ENCODE results near the gene SLC1A1. TPM values are rescaled to one million over a fixed set of nuclear protein-coding genes. Genes with fewer than 3 reads are reported as not detected.
"Not testable (repeated sequence)": the region's sequence is repeated elsewhere in the genome, so short reads cannot be mapped to it uniquely, and the experiment has no call there.

The SLC1A1 gene
- total RNA-seq, 4 donors from 2014 or later: 1.1 to 2.3 (median 1.8) TPM

GRCh38 chr9:4538107-4538506 is 47.8 kb downstream of the SLC1A1 start:
- Histone ChIP-seq H3K9me3 (peaks cover 0 to 15% (median 0%) of the 10 kb centered on the region in 3 donors), H3K27me3 (no peaks in the 10 kb centered on the region), H3K4me1 (no peaks in the 10 kb centered on the region), H3K27ac (no peak overlapping the region), H3K4me3 (no peak overlapping the region), H3K36me3 (peaks cover 0 to 5% of the 10 kb centered on the region in 2 donors)
- TF ChIP-seq POLR2A (IDR thresholded peaks at IDR 0.05): no peak
- TF ChIP-seq POLR2AphosphoS5 (IDR thresholded peaks at IDR 0.05): no peak
- TF ChIP-seq CTCF (IDR thresholded peaks at IDR 0.05): no peak
- TF ChIP-seq EP300 (IDR thresholded peaks at IDR 0.05): no peak
- WGBS, 2 donors (ENCODE audit: low coverage in 1 of 2): 87 to 100% methylated on average over 2 of the region's 2 CpGs
- ATAC-seq: no peak

- H3K36me3 ChIP-seq: peaks cover 0 to 5% of the 10 kb centered on the region in 2 donors
- no peak overlapping the region for H3K4me3 ChIP-seq
- H3K9me3 ChIP-seq: peaks cover 0 to 15% (median 0%) of the 10 kb centered on the region in 3 donors
- 60 to 71% methylated on average over 4 of the region's 4 CpGs for WGBS, 2 donors (ENCODE audit: low coverage in 1 of 2)
- no peaks in the 10 kb centered on the region for H3K4me1 ChIP-seq
- no peak overlapping the region for H3K27ac ChIP-seq
- TF ChIP-seq CTCF (IDR thresholded peaks at IDR 0.05) (no peak), POLR2AphosphoS5 (IDR thresholded peaks at IDR 0.05) (no peak), POLR2A (IDR thresholded peaks at IDR 0.05) (no peak), EP300 (IDR thresholded peaks at IDR 0.05) (no peak)
- no peaks in the 10 kb centered on the region for H3K27me3 ChIP-seq
- ATAC-seq: no peak
Observed at GRCh38 chr9:4538621-4539020, 48.4 kb downstream of the SLC1A1 start.

GRCh38 chr9:4540425-4540824 is 50.2 kb downstream of the SLC1A1 start:
- Histone ChIP-seq H3K4me1 (no peaks in the 10 kb centered on the region), H3K4me3 (no peak overlapping the region), H3K27me3 (no peaks in the 10 kb centered on the region), H3K27ac (no peak overlapping the region), H3K36me3 (peaks cover 0 to 5% of the 10 kb centered on the region in 2 donors), H3K9me3 (peaks cover 0 to 15% (median 0%) of the 10 kb centered on the region in 3 donors)
- ATAC-seq: no peak
- TF ChIP-seq CTCF (IDR thresholded peaks at IDR 0.05) (no peak), EP300 (IDR thresholded peaks at IDR 0.05) (no peak), POLR2AphosphoS5 (IDR thresholded peaks at IDR 0.05) (no peak), POLR2A (IDR thresholded peaks at IDR 0.05) (no peak)
- 80% methylated on average over 4 of the region's 8 CpGs; no CpG with 5 or more reads in 1 of the 2 donors for whole genome bisulfite sequencing, 2 donors (ENCODE audit: low coverage in 1 of 2)

GRCh38 chr9:4541281-4541680 is 51.0 kb downstream of the SLC1A1 start:
- no peak for ATAC-seq
- Histone ChIP-seq H3K9me3 (peaks cover 0 to 15% (median 0%) of the 10 kb centered on the region in 3 donors), H3K27me3 (no peaks in the 10 kb centered on the region), H3K4me1 (no peaks in the 10 kb centered on the region), H3K4me3 (no peak overlapping the region), H3K36me3 (peaks cover 0 to 5% of the 10 kb centered on the region in 2 donors), H3K27ac (no peak overlapping the region)
- no peak for TF ChIP-seq POLR2A (IDR thresholded peaks at IDR 0.05)
- TF ChIP-seq CTCF (IDR thresholded peaks at IDR 0.05): no peak
- no peak for TF ChIP-seq POLR2AphosphoS5 (IDR thresholded peaks at IDR 0.05)
- TF ChIP-seq EP300 (IDR thresholded peaks at IDR 0.05): no peak
- 70 to 76% methylated on average over 3 of the region's 3 CpGs for WGBS, 2 donors (ENCODE audit: low coverage in 1 of 2)

GRCh38 chr9:4541856-4542255 is 51.6 kb downstream of the SLC1A1 start:
- no peaks in the 10 kb centered on the region for H3K27me3 ChIP-seq
- 50 to 51% methylated on average over 2 of the region's 2 CpGs for WGBS, 2 donors (ENCODE audit: low coverage in 1 of 2)
- H3K27ac ChIP-seq: no peak overlapping the region
- TF ChIP-seq POLR2A (IDR thresholded peaks at IDR 0.05) (no peak), EP300 (IDR thresholded peaks at IDR 0.05) (no peak), POLR2AphosphoS5 (IDR thresholded peaks at IDR 0.05) (no peak), CTCF (IDR thresholded peaks at IDR 0.05) (no peak)
- no peak overlapping the region for H3K4me3 ChIP-seq
- peaks cover 0 to 5% of the 10 kb centered on the region in 2 donors for H3K36me3 ChIP-seq
- H3K9me3 ChIP-seq: peaks cover 0 to 15% (median 0%) of the 10 kb centered on the region in 3 donors
- no peaks in the 10 kb centered on the region for H3K4me1 ChIP-seq
- ATAC-seq: no peak

- H3K27me3 ChIP-seq, H3K27ac ChIP-seq, H3K4me1 ChIP-seq, H3K36me3 ChIP-seq, ATAC-seq, H3K4me3 ChIP-seq: not testable (repeated sequence)
- 72 to 81% methylated on average over 4 to 5 of the region's 5 CpGs for WGBS, 2 donors (ENCODE audit: low coverage in 1 of 2)
- H3K9me3 ChIP-seq: peaks cover 0 to 13% (median 0%) of the 10 kb centered on the region in 3 donors
Observed at GRCh38 chr9:4544714-4545113, 54.4 kb downstream of the SLC1A1 start.

All from gastroesophageal sphincter (tissue), 4 donors.